Stomach smooth muscle (tissue), 2 donors: Measurements from ENCODE around the gene ARRB1.
"Not testable (repeated sequence)": the region's sequence is repeated elsewhere in the genome, so short reads cannot be mapped to it uniquely, and the experiment has no call there.

Experiments used
- H3K27ac ChIP-seq: one replicate; pipeline ENCODE4 v1.7.0; 2013; ENCODE audit warnings: mild to moderate bottlenecking, low read length, inconsistent platforms
- H3K27me3 ChIP-seq, 2 donors: one replicate each; pipeline ENCODE4 v1.7.0; 2013; ENCODE audit warnings: low read length in 2 of 2; ENCODE audit not compliant: insufficient read depth in 2 of 2, control insufficient read depth in 1 of 2
- H3K36me3 ChIP-seq, 2 donors: one replicate each; pipeline ENCODE4 v1.7.0; 2013; ENCODE audit warnings: low read length in 2 of 2; ENCODE audit not compliant: control insufficient read depth in 2 of 2, insufficient read depth in 2 of 2
- H3K4me1 ChIP-seq: one replicate; pipeline ENCODE4 v1.7.0; 2013; ENCODE audit warnings: low read length; ENCODE audit not compliant: control insufficient read depth, insufficient read depth
- H3K4me3 ChIP-seq, 2 donors: one replicate each; pipeline ENCODE4 v1.7.0; 2013; ENCODE audit warnings: low read length in 2 of 2
- H3K9ac ChIP-seq, 2 donors: one replicate each; pipeline ENCODE4 v1.7.0; 2013; ENCODE audit warnings: low read length in 2 of 2, mild to moderate bottlenecking in 1 of 2
- H3K9me3 ChIP-seq, 2 donors: one replicate each; pipeline ENCODE4 v1.7.0; 2013; ENCODE audit warnings: low read length in 2 of 2; ENCODE audit not compliant: control insufficient read depth in 2 of 2
- donor health status: healthy.
- donor health status: Pancreatic carcinoma.

ARRB1 gene

GRCh38 chr11:75333022-75333806 is 18.2 kb downstream of the ARRB1 start:
- Histone ChIP-seq H3K27ac (peak overlapping the region; percentile 71), H3K9ac (peak overlapping the region in 1 of 2 donors; percentile 29), H3K27me3 (no peaks in the 10 kb centered on the region), H3K4me3 (peak overlapping the region in 1 of 2 donors; percentile 35), H3K4me1 (peaks cover 89% of the 10 kb centered on the region), H3K36me3 (no peaks in the 10 kb centered on the region), H3K9me3 (no peaks in the 10 kb centered on the region)

GRCh38 chr11:75331761-75332160 is 19.7 kb downstream of the ARRB1 start:
- H3K4me1 ChIP-seq = peaks cover 78% of the 10 kb centered on the region
- not testable (repeated sequence) for H3K4me3 ChIP-seq, H3K9ac ChIP-seq, H3K36me3 ChIP-seq, H3K9me3 ChIP-seq, H3K27me3 ChIP-seq
- H3K27ac ChIP-seq = peak overlapping the region; percentile 55

GRCh38 chr11:75331304-75331703 is 20.2 kb downstream of the ARRB1 start:
- not testable (repeated sequence) for H3K27me3 ChIP-seq, H3K4me3 ChIP-seq, H3K9ac ChIP-seq, H3K9me3 ChIP-seq, H3K36me3 ChIP-seq
- Histone ChIP-seq H3K4me1 (peaks cover 78% of the 10 kb centered on the region), H3K27ac (peak overlapping the region; percentile 55)

- not testable (repeated sequence) for H3K9me3 ChIP-seq, H3K9ac ChIP-seq, H3K36me3 ChIP-seq, H3K27me3 ChIP-seq
- Histone ChIP-seq H3K4me1 (peaks cover 78% of the 10 kb centered on the region), H3K4me3 (peak overlapping the region in 1 of 2 donors; percentile 3), H3K27ac (peak overlapping the region; percentile 55)
These were observed 20.6 kb downstream of the ARRB1 start for GRCh38 chr11:75330886-75331285.

- Histone ChIP-seq H3K9ac (no peak overlapping the region), H3K36me3 (no peaks in the 10 kb centered on the region), H3K4me3 (peak overlapping the region in 1 of 2 donors; percentile 40), H3K27me3 (no peaks in the 10 kb centered on the region), H3K4me1 (peaks cover 76% of the 10 kb centered on the region), H3K27ac (peak overlapping the region; percentile 73), H3K9me3 (no peaks in the 10 kb centered on the region)
These were observed 21.2 kb downstream of the ARRB1 start for GRCh38 chr11:75330291-75330690.

GRCh38 chr11:75328426-75329277 is 22.8 kb downstream of the ARRB1 start:
- H3K27me3 ChIP-seq = no peaks in the 10 kb centered on the region
- peak overlapping the region; percentile 73 for H3K27ac ChIP-seq
- peak overlapping the region in 1 of 2 donors; percentile 35 for H3K4me3 ChIP-seq
- H3K9ac ChIP-seq = peak overlapping the region; percentile 13
- H3K4me1 ChIP-seq = peaks cover 71% of the 10 kb centered on the region
- H3K36me3 ChIP-seq = peaks cover 2 to 4% of the 10 kb centered on the region in 2 donors
- no peaks in the 10 kb centered on the region for H3K9me3 ChIP-seq

- no peak overlapping the region for H3K9ac ChIP-seq
- peak overlapping the region; percentile 46 for H3K27ac ChIP-seq
- no peaks in the 10 kb centered on the region for H3K9me3 ChIP-seq
- peaks cover 5 to 10% of the 10 kb centered on the region in 2 donors for H3K36me3 ChIP-seq
- no peak overlapping the region for H3K4me3 ChIP-seq
- H3K4me1 ChIP-seq = peaks cover 64% of the 10 kb centered on the region
- H3K27me3 ChIP-seq = no peaks in the 10 kb centered on the region
These were observed 25.0 kb downstream of the ARRB1 start for GRCh38 chr11:75326439-75326810.

- peak overlapping the region in 1 of 2 donors; percentile 21 for H3K9ac ChIP-seq
- no peak overlapping the region for H3K4me3 ChIP-seq
- H3K36me3 ChIP-seq = peaks cover 5 to 10% of the 10 kb centered on the region in 2 donors
- no peaks in the 10 kb centered on the region for H3K27me3 ChIP-seq
- peak overlapping the region; percentile 69 for H3K27ac ChIP-seq
- peaks cover 60% of the 10 kb centered on the region for H3K4me1 ChIP-seq
- no peaks in the 10 kb centered on the region for H3K9me3 ChIP-seq
These were observed 25.6 kb downstream of the ARRB1 start for GRCh38 chr11:75325713-75326438.

- H3K27ac ChIP-seq = peak overlapping the region; percentile 69
- no peaks in the 10 kb centered on the region for H3K9me3 ChIP-seq
- peaks cover 5 to 10% of the 10 kb centered on the region in 2 donors for H3K36me3 ChIP-seq
- no peak overlapping the region for H3K9ac ChIP-seq
- H3K4me1 ChIP-seq = peaks cover 60% of the 10 kb centered on the region
- H3K4me3 ChIP-seq = no peak overlapping the region
- no peaks in the 10 kb centered on the region for H3K27me3 ChIP-seq
These were observed 26.7 kb downstream of the ARRB1 start for GRCh38 chr11:75324740-75325139.

- Histone ChIP-seq H3K4me3 (no peak overlapping the region), H3K9me3 (no peaks in the 10 kb centered on the region), H3K27me3 (no peaks in the 10 kb centered on the region), H3K27ac (no peak overlapping the region), H3K9ac (no peak overlapping the region), H3K36me3 (peaks cover 5 to 10% of the 10 kb centered on the region in 2 donors), H3K4me1 (peaks cover 60% of the 10 kb centered on the region)
These were observed 27.3 kb downstream of the ARRB1 start for GRCh38 chr11:75324189-75324588.
